Neutrophil (primary cell): Measurements from ENCODE around the gene ZNF865.
"Not testable (repeated sequence)": the region's sequence is repeated elsewhere in the genome, so short reads cannot be mapped to it uniquely, and the experiment has no call there.

ENCODE experiments used
- H3K27ac ChIP-seq: fragments of 200-600 bp; sonication (generic); 2 replicates; pipeline ENCODE4 v1.5.1; 2016; ENCODE audit warnings: mild to moderate bottlenecking, moderate library complexity
- H3K27me3 ChIP-seq: fragments of 200-600 bp; sonication (generic); 2 replicates; pipeline ENCODE4 v1.6.0; 2016; ENCODE audit warnings: mild to moderate bottlenecking
- H3K36me3 ChIP-seq: fragments of 200-600 bp; sonication (generic); 2 replicates; pipeline ENCODE4 v1.5.1; 2017
- H3K4me1 ChIP-seq, 2 experiments: fragments of 200-600 bp in 1 of 2; sonication (generic) in 1 of 2; 1 replicate in 1 of 2; 2 replicates in 1 of 2; pipeline versions ENCODE4 v1.5.1 to v1.6.1; 2013 to 2016; ENCODE audit warnings: low read depth in 1 of 2, low read length in 1 of 2, mild to moderate bottlenecking in 1 of 2, moderate library complexity in 1 of 2; ENCODE audit not compliant: control insufficient read depth in 1 of 2, insufficient read depth in 1 of 2
- H3K4me3 ChIP-seq, 2 experiments: fragments of 200-600 bp in 1 of 2; sonication (generic) in 1 of 2; 1 replicate in 1 of 2; 2 replicates in 1 of 2; pipeline ENCODE4 v1.5.1; 2013 to 2016; ENCODE audit warnings: low read depth in 1 of 2, low read length in 1 of 2, mild to moderate bottlenecking in 1 of 2, moderate library complexity in 1 of 2
- H3K9me3 ChIP-seq: fragments of 200-600 bp; sonication (generic); 2 replicates; pipeline ENCODE4 v1.5.1; 2016
- CTCF ChIP-seq: fragments of 200-600 bp; sonication (generic); IDR thresholded peaks from 2 replicates; pipeline ENCODE4 v1.5.1; 2016; ENCODE audit warnings: antibody characterized with exemption

Gene ZNF865

GRCh38 chr19:55605637-55606470, at the start of gene ZNF865:
ZNF865 (plus strand) TSS chr19:55605647; CDS start chr19:55613619, 7,972 bp downstream.
- Histone ChIP-seq H3K4me1 (peaks cover 75 to 77% of the 10 kb centered on the region in 2 experiments), H3K4me3 (peak within 1 kb of the TSS; percentile 88 to 92)

GRCh38 chr19:55559684-55560083, 45.8 kb upstream of the ZNF865 start:
- Histone ChIP-seq H3K36me3 (no peaks in the 10 kb centered on the region), H3K4me1 (no peaks in the 10 kb centered on the region), H3K4me3 (no peak overlapping the region), H3K27me3 (no peaks in the 10 kb centered on the region), H3K27ac (no peak overlapping the region), H3K9me3 (no peaks in the 10 kb centered on the region)
- TF ChIP-seq CTCF: no peak

More at GRCh38 chr19:55605637-55606470, at the start of gene ZNF865:
- peaks cover 16% of the 10 kb centered on the region for H3K36me3 ChIP-seq
- H3K27ac ChIP-seq: peak within 1 kb of the TSS; percentile 96
- no peaks in the 10 kb centered on the region for H3K27me3 ChIP-seq
- H3K9me3 ChIP-seq: no peaks in the 10 kb centered on the region
- peak; percentile 26 for TF ChIP-seq CTCF

- no peak overlapping the region for H3K4me3 ChIP-seq
- no peak for TF ChIP-seq CTCF
- H3K36me3 ChIP-seq: no peaks in the 10 kb centered on the region
- no peaks in the 10 kb centered on the region for H3K4me1 ChIP-seq
- H3K9me3 ChIP-seq: no peaks in the 10 kb centered on the region
- no peak overlapping the region for H3K27ac ChIP-seq
- H3K27me3 ChIP-seq: peaks cover 6% of the 10 kb centered on the region
Measured at GRCh38 chr19:55563261-55563690, 42.2 kb upstream of the ZNF865 start.

- Histone ChIP-seq H3K4me3 (no peak overlapping the region), H3K27me3 (peaks cover 6% of the 10 kb centered on the region), H3K36me3 (no peaks in the 10 kb centered on the region), H3K4me1 (no peaks in the 10 kb centered on the region), H3K9me3 (no peaks in the 10 kb centered on the region), H3K27ac (no peak overlapping the region)
- TF ChIP-seq CTCF: no peak
Measured at GRCh38 chr19:55566823-55567222, 38.6 kb upstream of the ZNF865 start.

GRCh38 chr19:55567708-55568328, 37.6 kb upstream of the ZNF865 start:
- no peaks in the 10 kb centered on the region for H3K9me3 ChIP-seq
- H3K27me3 ChIP-seq: peaks cover 6% of the 10 kb centered on the region
- no peak overlapping the region for H3K4me3 ChIP-seq
- no peak for TF ChIP-seq CTCF
- no peaks in the 10 kb centered on the region for H3K36me3 ChIP-seq
- no peaks in the 10 kb centered on the region for H3K4me1 ChIP-seq
- H3K27ac ChIP-seq: no peak overlapping the region

GRCh38 chr19:55569477-55569876, 36.0 kb upstream of the ZNF865 start:
- not testable (repeated sequence) for H3K4me3 ChIP-seq, H3K27ac ChIP-seq, H3K9me3 ChIP-seq, H3K4me1 ChIP-seq, H3K36me3 ChIP-seq, H3K27me3 ChIP-seq

- H3K36me3 ChIP-seq, H3K27me3 ChIP-seq, H3K9me3 ChIP-seq, H3K4me3 ChIP-seq, H3K27ac ChIP-seq, H3K4me1 ChIP-seq: not testable (repeated sequence)
Measured at GRCh38 chr19:55573929-55574328, 31.5 kb upstream of the ZNF865 start.
